ENCODE results near the gene MYCN.

The MYCN gene

GRCh38 chr2:15895615-15896469, 44.5 kb upstream of the MYCN start:
- H3K79me2 ChIP-seq (ENCODE audit: insufficient read depth, low read length): no peaks in the 10 kb centered on the region
- H3K9ac ChIP-seq (ENCODE audit: low read length): no peak overlapping the region
- H3K9me2 ChIP-seq (replicated peaks; ENCODE audit: insufficient read depth, low read length): no peaks in the 10 kb centered on the region
- H3K27me3 ChIP-seq (ENCODE audit: low read length): no peaks in the 10 kb centered on the region
- no peaks in the 10 kb centered on the region for H4K20me1 ChIP-seq (ENCODE audit: low read depth, low read length)
- H3K9me3 ChIP-seq (ENCODE audit: insufficient read depth, low read length): peaks cover 6% of the 10 kb centered on the region; the same call in 1 of the 2 replicates
- H3K36me3 ChIP-seq (ENCODE audit: low read length): no peaks in the 10 kb centered on the region
- no peak overlapping the region for H3K4me2 ChIP-seq (ENCODE audit: low read depth, low read length, poor library complexity, severe bottlenecking)
- no peaks in the 10 kb centered on the region for H3F3A ChIP-seq (ENCODE audit: insufficient read depth)
- no peak overlapping the region for H3K27ac ChIP-seq (ENCODE audit: low read depth, low read length)
- no peak overlapping the region for H2AFZ ChIP-seq (ENCODE audit: low read depth, low read length, severe bottlenecking)
- H3K4me3 ChIP-seq (ENCODE audit: insufficient read depth, low read length, poor library complexity, severe bottlenecking): no peak overlapping the region
- no peak for TF ChIP-seq EZH2phosphoT487 (conservative IDR thresholded peaks at IDR 0.05; ENCODE audit: low read length)
- no peak for TF ChIP-seq CTCF (IDR thresholded peaks at IDR 0.05; ENCODE audit: insufficient read depth, low read length, poor library complexity, severe bottlenecking)

GRCh38 chr2:15896859-15897258, 43.5 kb upstream of the MYCN start:
- H3K27me3 ChIP-seq (ENCODE audit: low read length): no peaks in the 10 kb centered on the region
- no peaks in the 10 kb centered on the region for H3K36me3 ChIP-seq (ENCODE audit: low read length)
- no peak overlapping the region for H2AFZ ChIP-seq (ENCODE audit: low read depth, low read length, severe bottlenecking)
- H3K9me2 ChIP-seq (replicated peaks; ENCODE audit: insufficient read depth, low read length): no peaks in the 10 kb centered on the region
- no peak overlapping the region for H3K4me3 ChIP-seq (ENCODE audit: insufficient read depth, low read length, poor library complexity, severe bottlenecking)
- H3K4me2 ChIP-seq (ENCODE audit: low read depth, low read length, poor library complexity, severe bottlenecking): no peak overlapping the region
- H3K79me2 ChIP-seq (ENCODE audit: insufficient read depth, low read length): no peaks in the 10 kb centered on the region
- H4K20me1 ChIP-seq (ENCODE audit: low read depth, low read length): no peaks in the 10 kb centered on the region
- peaks cover 6% of the 10 kb centered on the region; the same call in 1 of the 2 replicates for H3K9me3 ChIP-seq (ENCODE audit: insufficient read depth, low read length)
- H3F3A ChIP-seq (ENCODE audit: insufficient read depth): no peaks in the 10 kb centered on the region
- H3K9ac ChIP-seq (ENCODE audit: low read length): no peak overlapping the region
- TF ChIP-seq EZH2phosphoT487 (conservative IDR thresholded peaks at IDR 0.05; ENCODE audit: low read length) (no peak), CTCF (IDR thresholded peaks at IDR 0.05; ENCODE audit: insufficient read depth, low read length, poor library complexity, severe bottlenecking) (no peak)
- no peak overlapping the region for H3K27ac ChIP-seq (ENCODE audit: low read depth, low read length)

GRCh38 chr2:15897431-15898098, 42.8 kb upstream of the MYCN start:
- no peaks in the 10 kb centered on the region for H4K20me1 ChIP-seq (ENCODE audit: low read depth, low read length)
- no peak overlapping the region for H3K9ac ChIP-seq (ENCODE audit: low read length)
- no peak overlapping the region for H3K27ac ChIP-seq (ENCODE audit: low read depth, low read length)
- H3K79me2 ChIP-seq (ENCODE audit: insufficient read depth, low read length): no peaks in the 10 kb centered on the region
- H3K27me3 ChIP-seq (ENCODE audit: low read length): no peaks in the 10 kb centered on the region
- H2AFZ ChIP-seq (ENCODE audit: low read depth, low read length, severe bottlenecking): no peak overlapping the region
- peaks cover 6% of the 10 kb centered on the region; the same call in 1 of the 2 replicates for H3K9me3 ChIP-seq (ENCODE audit: insufficient read depth, low read length)
- no peaks in the 10 kb centered on the region for H3K36me3 ChIP-seq (ENCODE audit: low read length)
- H3K9me2 ChIP-seq (replicated peaks; ENCODE audit: insufficient read depth, low read length): no peaks in the 10 kb centered on the region
- TF ChIP-seq EZH2phosphoT487 (conservative IDR thresholded peaks at IDR 0.05; ENCODE audit: low read length) (no peak), CTCF (IDR thresholded peaks at IDR 0.05; ENCODE audit: insufficient read depth, low read length, poor library complexity, severe bottlenecking) (no peak)
- no peaks in the 10 kb centered on the region for H3F3A ChIP-seq (ENCODE audit: insufficient read depth)
- H3K4me3 ChIP-seq (ENCODE audit: insufficient read depth, low read length, poor library complexity, severe bottlenecking): no peak overlapping the region
- H3K4me2 ChIP-seq (ENCODE audit: low read depth, low read length, poor library complexity, severe bottlenecking): no peak overlapping the region
